GM12872 (cell line): ENCODE data around the gene ZBTB46.

Experiments
- CTCF ChIP-seq: IDR thresholded peaks from 3 replicates; pipeline ENCODE4 v1.5.1; 2011; ENCODE audit warnings: low read depth, mild to moderate bottlenecking, low read length, moderate library complexity; ENCODE audit not compliant: insufficient read depth

The ZBTB46 gene

DNA sequence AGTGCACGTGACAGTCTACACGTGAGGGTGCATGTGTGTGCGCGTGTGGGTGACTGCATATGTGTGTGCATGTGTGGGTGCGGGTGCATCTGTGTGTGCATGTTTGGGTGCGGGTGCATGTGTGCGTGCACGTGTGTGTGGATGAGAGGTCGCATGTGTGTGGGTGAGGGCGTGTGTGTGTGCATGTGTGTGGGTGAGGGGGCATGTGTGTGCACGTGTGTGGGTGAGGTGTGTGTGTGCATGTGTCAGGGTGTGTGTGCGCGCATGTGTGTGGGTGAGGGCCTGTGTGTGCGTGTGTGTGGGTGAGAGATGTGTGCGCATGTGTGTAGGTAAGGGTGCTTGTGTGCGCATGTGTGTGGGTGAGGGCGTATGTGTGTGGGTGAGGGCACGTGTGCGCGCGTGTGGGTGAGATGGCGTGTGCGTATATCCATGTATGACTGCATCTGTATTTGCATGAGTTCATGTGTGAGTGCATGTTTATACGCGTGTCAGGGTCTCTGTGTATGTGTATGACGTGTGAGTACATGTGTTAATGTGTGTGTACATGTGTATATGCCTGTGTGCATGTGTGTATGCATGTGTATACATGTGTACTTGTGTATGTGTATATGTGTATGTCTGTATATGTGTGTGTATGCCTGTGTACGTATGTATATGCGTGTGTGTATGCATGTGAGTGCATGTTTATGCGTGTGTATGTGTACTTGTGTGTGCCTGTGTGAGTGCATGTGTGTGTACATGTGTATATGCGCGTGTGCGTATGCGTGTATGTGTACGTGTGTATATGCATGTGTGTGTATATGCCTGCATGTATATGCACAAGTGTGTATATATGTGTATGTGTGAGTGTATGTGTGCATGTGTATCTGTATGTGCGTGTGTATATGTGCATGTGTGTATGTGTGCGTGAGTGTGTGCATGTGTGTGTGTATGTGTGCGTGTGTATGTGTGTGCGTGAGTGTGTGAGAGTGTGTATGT, 98.7 kb downstream of the ZBTB46 start:
- TF ChIP-seq CTCF, result no peak

DNA sequence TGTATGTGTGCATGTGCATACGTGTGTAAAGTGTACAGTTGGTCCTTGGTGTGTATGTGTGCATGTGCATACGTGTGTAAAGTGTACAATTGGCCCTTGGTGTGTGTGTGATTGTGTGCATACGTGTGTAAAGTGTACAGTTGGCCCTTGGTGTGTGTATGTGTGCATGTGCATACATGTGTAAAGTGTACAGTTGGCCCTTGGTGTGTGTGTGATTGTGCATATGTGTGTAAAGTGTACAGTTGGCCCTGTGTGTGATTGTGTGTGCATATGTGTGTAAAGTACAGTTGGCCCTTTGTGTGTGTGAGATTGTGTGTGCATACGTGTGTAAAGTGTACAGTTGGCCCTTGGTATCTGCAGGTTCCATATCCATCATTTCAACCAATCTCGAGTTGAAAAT, 99.7 kb downstream of the ZBTB46 start:
- TF ChIP-seq CTCF, result no peak

- TF ChIP-seq CTCF, result no peak
These were observed 112.1 kb downstream of the ZBTB46 start for GRCh38 chr20:63718996-63719395.

DNA sequence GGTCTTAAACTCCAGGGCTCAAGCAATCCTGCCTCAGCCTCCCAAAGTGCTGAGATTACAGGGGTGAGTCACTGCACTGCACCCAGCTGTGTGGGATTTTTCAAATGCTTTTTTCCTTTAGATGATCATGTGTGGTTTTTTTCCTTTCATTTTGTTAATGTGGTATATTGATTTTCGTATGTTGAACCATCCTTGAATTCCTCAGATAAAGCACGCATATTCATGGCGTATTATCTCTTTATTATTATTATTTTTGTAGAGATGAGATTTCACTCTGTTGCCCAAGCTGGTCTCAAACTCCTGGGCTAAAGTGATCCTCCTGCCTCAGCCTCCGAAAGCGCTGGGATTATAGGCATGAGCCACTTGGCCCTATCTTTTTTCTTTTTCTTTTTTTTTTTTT, 116.2 kb downstream of the ZBTB46 start:
- TF ChIP-seq CTCF, result no peak

DNA sequence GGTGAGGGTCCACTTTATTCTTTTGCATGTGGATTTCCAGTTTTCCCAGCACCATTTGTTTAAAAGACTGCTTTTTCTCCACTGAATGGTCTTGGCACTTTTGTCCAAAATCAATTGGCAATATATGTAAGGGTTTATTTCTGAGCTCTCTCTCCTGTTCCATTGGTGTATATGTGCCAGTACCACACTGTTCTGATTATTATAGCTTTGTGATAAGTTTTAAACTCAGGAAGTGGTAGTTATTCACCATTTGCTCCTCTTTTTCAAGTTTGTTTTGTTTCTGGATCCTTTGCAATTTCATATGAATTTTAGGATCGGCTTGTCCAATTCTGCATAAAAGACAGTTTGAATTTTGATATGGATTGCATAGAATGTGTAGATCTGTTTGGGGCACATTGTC, 118.9 kb downstream of the ZBTB46 start:
- no peak for TF ChIP-seq CTCF

DNA sequence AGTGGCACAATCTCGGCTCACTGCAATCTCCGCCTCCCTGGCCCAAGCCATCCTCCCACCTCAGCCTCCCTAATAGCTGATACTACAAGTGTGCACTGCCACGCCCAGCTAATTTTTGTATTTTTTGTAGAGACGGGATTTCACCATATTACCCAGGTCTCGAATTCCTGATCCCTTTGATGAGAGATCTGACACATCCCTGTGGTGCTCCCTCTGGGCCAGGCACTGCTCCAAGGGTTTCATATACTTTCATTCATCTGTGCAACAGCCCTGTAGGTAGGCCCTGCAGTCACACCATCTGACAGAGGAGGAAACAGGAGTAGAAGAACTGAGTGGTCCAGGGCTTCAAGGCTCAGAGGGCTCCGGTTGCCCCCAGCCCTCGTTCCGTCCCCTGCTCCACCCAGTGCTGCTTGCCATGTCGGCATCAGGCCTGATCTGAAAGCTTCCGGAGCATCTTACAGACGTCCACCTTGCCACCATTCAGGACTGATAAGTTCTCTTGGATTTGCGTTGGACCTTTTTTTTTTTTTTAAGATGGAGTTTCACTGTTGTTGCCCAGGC, 119.9 kb downstream of the ZBTB46 start:
- no peak for TF ChIP-seq CTCF

DNA sequence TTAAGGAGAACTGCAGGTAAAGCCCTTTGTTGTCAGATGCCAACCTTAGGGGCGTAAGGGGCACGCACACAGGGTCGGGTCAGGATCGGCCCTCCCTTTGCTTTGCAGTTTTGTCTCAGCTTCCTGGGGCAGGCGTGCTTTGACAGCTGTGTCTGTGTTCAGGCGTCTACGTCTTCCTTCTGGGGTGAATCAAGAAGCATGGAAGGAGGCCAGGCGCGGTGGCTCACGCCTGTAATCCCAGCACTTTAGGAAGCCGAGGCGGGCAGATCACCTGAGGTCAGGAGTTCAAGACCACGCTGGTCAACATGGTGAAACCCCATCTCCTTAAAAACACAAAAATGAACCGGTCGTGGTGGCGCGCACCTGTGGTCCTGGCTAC, 121.9 kb downstream of the ZBTB46 start:
- no peak for TF ChIP-seq CTCF
